ENCODE data around the gene DEPDC1. TPM values are rescaled to one million over a fixed set of nuclear protein-coding genes. Genes with fewer than 3 reads are reported as not detected.

The DEPDC1 gene
- total RNA-seq, 1 experiment from 2014 or later = 66.5 TPM

Other genes starting within 250 kb of the DEPDC1 start
- not detected in 2 replicates for gene RPE65, start 47.1 kb downstream of the DEPDC1 start, total RNA-seq (2014; rRNA removed; shearing (Covaris generic))

Measured in H7 (cell line).